Inflammatory macrophage treated with lipopolysaccharide for 4 hours (primary cell): ENCODE measurements around the gene RGS10.
"Not testable (repeated sequence)": the region's sequence is repeated elsewhere in the genome, so short reads cannot be mapped to it uniquely, and the experiment has no call there.

ENCODE experiments used
- DNase-seq: peaks from one replicate; pipeline ENCODE4 v3.0.0-alpha.2; 2020

Gene RGS10

GRCh38 chr10:119538632-119539358 is 3.7 kb downstream of the RGS10 start:
- DNase-seq, result peak; percentile 14

DNA sequence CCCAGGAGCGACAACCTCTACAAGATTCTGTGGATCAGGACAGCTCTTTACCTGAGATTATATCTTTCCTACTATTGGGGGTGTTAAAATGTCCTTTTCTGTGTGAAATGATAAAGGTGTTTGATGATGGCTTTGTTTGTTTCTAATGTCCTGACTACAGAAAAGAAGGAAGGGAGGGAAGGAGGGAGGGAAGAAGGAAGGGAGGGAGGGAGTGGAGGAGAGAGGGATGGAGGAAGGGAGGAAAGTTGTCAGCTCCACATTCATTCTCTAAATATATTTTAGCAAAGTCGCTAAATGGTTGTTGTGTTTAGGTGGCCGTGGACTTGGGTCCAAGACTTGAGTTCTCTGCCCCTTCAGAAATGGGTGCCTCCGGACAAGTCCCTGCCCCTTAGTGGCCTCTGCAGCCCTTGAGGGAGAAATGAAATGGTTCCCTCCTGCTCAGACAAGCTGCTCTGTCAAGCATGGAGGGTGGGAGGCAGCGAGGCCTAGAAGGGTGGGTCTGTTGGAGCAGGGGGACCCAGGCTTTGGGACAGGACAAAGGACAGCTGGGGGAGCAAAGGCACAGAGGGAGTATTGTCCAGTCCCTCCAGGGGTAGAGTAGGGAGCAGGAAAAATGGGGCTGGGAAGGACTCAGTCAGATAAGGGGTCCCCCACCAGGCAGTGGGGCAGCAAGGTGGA is 4.4 kb downstream of the RGS10 start:
- DNase-seq, result no peak

- no peak for DNase-seq
These were observed 6.0 kb downstream of the RGS10 start for GRCh38 chr10:119536508-119537025.

GRCh38 chr10:119535837-119536507 is 6.5 kb downstream of the RGS10 start:
- DNase-seq, result no peak

GRCh38 chr10:119535305-119535704 is 7.2 kb downstream of the RGS10 start:
- no peak for DNase-seq

GRCh38 chr10:119533473-119533872 is 9.0 kb downstream of the RGS10 start:
- DNase-seq, result no peak

DNA sequence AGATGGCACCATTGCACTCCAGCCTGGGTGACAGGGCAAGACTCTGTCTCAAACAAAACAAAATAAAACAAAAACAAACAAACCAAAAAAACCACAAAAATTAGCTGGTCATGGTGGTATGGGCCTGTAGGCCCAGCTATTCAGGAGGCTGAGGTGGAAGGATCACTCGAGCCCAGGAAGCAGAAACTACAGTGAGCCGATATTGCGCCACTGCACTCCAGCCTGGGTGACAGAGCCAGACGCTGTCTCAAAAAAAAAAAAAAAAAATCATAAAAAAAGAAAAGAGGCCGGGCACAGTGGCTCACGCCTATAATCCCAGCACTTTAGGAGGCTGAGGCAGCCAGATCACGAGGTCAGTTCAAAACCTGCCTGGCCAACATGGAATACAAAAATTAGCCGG is 9.7 kb downstream of the RGS10 start:
- DNase-seq, result peak; percentile 49

- not testable (repeated sequence) for DNase-seq
These were observed 10.3 kb downstream of the RGS10 start for GRCh38 chr10:119532251-119532650.

DNA sequence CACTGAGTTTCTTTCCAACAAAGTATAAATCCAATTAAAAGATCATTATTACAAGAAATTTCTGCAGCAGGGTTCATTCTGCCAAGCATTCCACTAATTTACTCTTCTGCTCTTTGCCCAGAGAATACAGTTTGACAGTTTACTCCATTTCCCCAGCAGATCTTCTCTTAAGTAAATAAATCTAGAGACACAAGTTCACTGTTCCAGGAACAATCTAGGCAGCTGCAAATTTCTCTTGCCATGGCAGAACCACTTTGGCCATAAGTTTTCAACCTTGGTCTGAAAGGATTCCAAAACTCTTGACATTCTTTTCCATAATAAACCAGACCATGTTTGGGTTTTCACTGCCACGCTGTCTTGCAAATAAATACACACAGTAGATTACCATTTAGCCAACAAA is 11.5 kb downstream of the RGS10 start:
- no peak for DNase-seq

DNA sequence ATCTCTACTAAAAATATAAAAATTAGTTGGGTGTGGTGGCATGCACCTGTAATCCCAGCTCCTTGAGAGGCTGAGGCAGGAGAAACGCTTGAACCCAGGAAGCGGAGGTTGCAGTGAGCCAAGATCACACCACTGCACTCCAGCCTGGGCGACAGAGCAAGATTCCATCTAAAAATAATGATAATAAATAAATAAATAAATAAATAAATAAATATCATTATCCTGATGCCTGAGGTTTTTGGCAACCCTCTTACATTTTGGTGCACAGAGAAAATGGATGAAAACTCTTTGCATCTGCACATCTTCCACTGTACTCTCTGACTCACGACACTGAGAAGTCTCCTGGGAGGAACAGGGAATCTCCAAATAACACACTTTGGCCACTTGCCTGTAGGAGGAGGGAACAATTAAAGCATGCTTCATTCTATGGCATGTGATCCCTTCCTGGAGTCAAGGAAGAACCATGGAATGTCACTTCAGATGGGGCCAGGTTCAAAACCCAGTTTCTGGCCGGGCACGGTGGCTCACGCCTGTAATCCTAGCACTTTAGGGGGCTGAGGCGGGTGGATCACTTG is 13.8 kb downstream of the RGS10 start:
- not testable (repeated sequence) for DNase-seq

GRCh38 chr10:119526621-119527592 is 15.6 kb downstream of the RGS10 start:
- DNase-seq, result no peak

DNA sequence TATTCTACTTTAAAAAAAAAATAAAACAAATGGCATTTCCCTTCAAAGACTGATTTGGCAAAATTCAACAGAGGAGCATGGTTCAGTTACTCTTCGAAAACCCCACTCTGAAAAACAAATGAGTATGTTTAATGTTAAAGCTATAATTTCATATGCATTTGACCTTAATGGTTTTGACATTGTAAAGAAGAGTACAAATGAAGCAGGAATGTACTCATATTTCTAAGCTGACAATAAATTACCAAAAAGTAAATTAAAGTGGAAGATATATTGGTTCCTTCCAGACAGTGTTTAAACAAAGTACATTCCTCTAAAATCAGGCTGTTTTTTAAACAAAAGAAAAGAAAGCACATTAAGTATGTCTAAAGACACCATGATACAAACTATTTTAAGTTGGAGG is 16.4 kb downstream of the RGS10 start:
- no peak for DNase-seq

DNA sequence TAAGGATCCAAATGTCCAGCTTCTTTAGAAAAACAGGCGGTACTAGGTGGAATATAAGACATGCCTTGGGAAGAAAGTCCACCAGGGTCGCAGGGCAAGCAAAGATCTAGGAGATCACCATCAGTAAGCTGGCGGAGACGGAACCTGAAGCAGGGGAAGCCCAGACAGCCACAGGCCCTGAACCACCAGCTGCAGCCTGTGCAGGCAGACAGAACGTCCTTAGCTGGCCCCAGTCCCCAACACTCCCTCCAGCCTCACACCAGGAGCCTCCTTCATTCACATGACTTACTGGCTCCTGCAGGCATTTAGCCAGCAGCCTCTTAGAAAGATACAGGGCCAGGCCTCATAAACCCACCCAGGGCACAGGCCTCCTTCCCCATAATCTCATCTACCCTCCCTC is 17.4 kb downstream of the RGS10 start:
- DNase-seq, result no peak

DNA sequence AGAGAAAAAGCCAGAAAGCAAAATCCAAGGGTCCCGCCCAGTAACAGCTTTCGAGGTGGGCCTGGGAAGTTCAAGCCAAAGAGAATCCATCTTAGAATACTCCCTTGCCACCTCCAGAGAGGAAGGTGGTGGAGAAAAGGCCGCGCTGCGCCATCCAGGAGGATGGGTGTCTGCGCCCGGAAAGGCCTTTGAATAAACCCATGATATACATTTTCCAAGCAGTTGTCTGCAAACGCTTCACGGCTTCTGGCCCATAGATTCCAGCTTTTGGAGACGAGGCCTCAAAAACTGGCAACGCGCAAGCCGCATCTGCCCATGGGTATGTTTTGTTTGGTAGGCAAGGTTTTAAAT is 17.8 kb downstream of the RGS10 start:
- DNase-seq, result no peak

- DNase-seq, result no peak
These were observed 18.4 kb downstream of the RGS10 start for GRCh38 chr10:119523895-119524719.

DNA sequence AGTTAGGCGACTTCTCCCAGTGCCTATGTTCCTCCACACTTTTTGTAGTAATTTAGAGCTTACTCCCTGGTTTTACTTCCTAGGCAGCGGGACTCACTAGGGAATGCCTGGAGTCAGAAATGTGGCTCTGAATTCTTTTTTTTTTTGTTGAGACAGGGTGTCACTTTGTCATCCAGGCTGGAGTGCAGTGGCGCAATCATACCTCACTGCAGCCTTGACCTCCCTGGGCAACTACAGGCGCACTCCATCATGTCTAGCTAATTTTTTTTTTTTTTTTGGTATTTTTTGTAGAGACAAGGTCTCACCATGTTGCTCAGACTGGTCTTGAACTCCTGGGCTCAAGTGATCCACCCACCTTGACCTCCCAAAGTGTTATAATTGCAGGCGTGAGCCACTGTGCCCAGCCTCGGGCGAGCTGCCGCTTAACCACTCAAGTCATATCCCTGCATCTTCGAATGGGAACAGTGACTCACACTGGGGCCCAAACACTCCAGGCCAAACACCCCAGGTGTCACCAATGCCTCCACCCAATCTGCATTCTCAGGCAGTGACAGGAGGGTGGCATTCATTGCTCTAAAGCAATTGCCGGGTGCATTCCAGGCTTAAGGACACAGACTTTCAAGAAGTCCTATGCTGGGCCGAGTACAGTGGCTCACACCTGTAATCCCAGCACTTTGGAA is 19.6 kb downstream of the RGS10 start:
- DNase-seq, result no peak

GRCh38 chr10:119521443-119522204 is 20.9 kb downstream of the RGS10 start:
- no peak for DNase-seq

GRCh38 chr10:119520283-119520682 is 22.2 kb downstream of the RGS10 start:
- DNase-seq, result no peak

DNA sequence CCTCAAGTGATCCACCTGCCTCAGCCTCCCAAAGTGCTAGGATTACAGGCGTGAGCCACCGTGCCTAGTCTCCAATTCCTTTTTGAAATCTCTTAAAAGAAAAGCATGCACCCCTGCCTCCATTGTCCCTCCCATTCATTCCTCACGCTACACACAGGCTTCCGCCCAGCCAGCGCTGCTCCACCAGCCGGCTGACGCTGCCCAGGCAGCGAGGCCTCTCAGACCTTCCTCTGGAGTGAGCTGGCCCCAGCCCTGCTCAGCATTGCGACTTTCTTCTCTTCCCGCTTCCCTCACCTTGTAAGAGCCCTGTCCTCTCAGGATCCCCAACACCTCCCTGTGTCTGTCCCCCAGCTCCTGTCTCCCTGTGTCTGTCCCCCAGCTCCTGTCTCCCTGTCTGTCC is 23.6 kb downstream of the RGS10 start:
- no peak for DNase-seq

DNA sequence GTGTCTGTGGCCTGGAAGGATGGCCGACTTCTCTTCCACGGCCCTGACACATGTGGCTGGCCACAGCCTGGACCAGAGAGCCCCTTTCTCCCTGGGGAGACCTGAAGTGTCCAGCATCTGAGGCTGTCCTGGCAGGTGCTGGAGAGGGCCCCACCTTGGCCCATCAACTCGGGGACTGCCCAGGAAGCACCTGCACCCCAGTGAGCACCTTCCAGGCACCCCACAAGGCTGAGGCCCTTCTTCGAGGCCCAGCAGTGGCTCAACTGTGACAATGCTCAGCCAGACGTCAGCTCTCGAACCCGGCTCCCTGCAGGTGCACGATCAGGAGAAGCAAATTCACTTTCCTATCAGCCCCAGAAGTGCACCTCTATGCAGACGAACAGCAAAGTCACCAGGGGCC is 24.3 kb downstream of the RGS10 start:
- DNase-seq, result no peak
